Measurements from ENCODE around the gene RASSF1.

RASSF1 gene

DNA sequence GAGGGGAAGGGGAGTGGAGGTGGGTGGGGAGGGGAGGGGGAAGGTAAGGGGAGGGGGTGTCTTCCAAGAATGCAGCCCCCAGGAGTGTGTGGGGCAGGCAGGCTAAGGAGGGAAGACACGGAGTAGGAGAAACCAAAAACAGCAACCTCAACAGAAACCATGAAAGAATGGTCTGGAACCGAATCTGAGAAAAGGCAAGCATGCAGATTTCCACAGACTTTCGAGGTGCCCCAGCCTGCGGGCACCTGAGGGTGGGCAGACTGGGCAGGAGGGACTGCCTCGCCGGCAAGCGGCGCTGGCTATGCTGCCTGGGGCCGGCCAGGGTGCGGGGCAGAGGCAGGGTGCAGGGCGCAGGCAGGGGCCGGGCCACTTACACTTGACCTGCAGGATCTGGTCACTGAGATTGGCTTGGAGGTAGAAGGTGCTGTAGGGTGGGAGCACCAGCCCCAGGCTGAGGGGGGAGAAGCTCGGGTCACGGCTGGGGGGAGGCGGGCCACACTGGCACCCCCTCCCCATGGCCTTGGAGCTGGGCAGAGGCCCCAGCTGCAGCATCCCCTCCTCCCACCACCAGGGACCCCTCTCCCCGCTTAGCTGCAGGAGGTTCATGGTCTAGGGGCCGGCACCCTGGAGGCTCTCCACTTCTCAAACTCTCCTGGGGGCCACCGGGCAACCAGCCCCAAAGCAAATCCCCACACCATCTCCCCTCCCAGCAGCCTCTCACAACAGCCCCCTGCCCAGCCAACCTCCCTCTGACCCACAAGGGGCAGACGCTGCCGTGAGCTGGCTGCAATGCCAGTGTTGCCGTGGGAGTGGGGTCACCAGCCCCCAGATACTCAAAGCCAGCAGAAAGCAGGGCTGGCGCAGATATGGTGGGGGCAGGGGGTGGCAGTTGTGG lies 34.0 kb upstream of the RASSF1 start:
- peaks cover 7% of the 10 kb centered on the region for H3K4me1 Mint-ChIP-seq
- H3K27ac Mint-ChIP-seq, result no peak overlapping the region
- H3K36me3 Mint-ChIP-seq, result no peaks in the 10 kb centered on the region
- DNase-seq (ENCODE audit: low spot score in 2 of 2) (no peak), ATAC-seq (ENCODE audit: low read depth) (no peak)
- H3K4me3 Mint-ChIP-seq, result no peak overlapping the region
- H3K27me3 Mint-ChIP-seq, result peaks cover 13% of the 10 kb centered on the region
- no peaks in the 10 kb centered on the region for H3K9me3 Mint-ChIP-seq

DNA sequence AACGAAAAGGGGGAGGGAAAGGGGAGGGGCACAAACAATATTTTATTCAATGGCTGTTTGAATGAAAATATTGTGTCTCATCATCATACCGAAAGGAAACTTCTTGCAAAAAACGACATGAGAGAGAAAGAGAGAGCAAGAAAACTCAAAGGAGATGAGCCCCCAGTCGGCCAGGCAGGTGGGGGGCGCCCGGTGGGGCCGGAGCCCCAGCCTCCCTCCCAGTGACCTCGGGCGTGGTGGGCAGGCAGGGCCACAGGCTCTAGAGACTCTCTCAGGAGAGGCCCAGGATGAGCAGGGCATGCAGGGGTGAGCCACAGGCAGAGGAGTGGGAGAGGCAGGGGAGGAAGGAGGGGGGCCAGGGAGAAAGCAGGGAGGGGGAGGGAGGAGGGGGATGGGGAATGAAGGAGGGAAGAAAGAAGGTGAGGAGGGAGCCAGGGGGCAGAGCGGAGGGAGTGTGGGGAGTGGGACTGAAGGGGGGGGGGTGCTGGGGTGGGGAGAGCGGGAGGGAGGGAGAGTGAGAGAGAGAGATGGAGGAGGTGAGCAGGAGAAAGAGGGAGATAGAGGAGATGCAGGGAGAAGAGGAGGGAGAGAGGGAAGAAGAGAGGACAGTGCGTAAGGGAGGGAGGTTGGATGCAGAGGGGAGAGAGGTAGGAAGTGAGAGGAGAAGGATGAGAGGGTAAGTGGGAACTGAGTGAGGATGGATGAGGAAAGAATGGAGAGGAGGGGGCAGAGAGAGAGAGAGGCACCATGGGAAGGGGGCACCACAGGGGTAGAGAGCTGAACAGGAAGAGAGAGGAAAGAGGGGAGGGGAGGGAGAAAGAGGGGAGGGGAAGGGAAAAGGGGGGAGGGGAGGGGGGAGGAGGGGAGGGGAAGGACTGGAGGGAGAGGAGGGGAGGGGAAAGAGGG lies 32.8 kb upstream of the RASSF1 start:
- Mint-ChIP-seq H3K4me1 (peaks cover 8% of the 10 kb centered on the region), H3K9me3 (no peaks in the 10 kb centered on the region), H3K4me3 (no peak overlapping the region), H3K36me3 (no peaks in the 10 kb centered on the region), H3K27me3 (peaks cover 16% of the 10 kb centered on the region), H3K27ac (peak overlapping the region; percentile 9)
- ATAC-seq (ENCODE audit: low read depth) (no peak), DNase-seq (ENCODE audit: low spot score in 2 of 2) (no peak)

DNA sequence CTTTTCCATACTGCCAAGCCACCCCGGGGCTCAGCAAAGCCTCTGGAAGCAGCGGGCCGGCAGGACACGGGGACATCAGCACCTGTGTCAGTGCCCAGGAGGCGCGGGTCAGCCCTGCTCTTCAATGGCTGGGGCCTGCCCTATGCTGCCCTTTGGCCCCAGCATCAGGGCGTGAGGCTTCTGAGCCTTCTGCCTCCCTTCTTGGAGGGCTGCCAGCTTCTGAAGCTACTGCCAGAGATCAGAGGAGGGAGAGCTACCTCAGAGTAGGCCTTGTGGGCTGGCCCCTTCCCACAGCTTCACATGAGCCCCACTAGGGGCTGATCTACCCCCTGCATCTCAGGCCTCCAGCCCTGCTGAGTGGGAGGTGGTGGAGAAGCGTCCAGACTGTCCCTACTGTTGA lies 31.7 kb upstream of the RASSF1 start:
- ATAC-seq (ENCODE audit: low read depth) (no peak), DNase-seq (ENCODE audit: low spot score in 2 of 2) (no peak)
- H3K9me3 Mint-ChIP-seq, result no peaks in the 10 kb centered on the region
- no peak overlapping the region for H3K4me3 Mint-ChIP-seq
- H3K4me1 Mint-ChIP-seq, result peaks cover 10% of the 10 kb centered on the region
- peaks cover 14% of the 10 kb centered on the region for H3K27me3 Mint-ChIP-seq
- no peaks in the 10 kb centered on the region for H3K36me3 Mint-ChIP-seq
- H3K27ac Mint-ChIP-seq, result no peak overlapping the region

DNA sequence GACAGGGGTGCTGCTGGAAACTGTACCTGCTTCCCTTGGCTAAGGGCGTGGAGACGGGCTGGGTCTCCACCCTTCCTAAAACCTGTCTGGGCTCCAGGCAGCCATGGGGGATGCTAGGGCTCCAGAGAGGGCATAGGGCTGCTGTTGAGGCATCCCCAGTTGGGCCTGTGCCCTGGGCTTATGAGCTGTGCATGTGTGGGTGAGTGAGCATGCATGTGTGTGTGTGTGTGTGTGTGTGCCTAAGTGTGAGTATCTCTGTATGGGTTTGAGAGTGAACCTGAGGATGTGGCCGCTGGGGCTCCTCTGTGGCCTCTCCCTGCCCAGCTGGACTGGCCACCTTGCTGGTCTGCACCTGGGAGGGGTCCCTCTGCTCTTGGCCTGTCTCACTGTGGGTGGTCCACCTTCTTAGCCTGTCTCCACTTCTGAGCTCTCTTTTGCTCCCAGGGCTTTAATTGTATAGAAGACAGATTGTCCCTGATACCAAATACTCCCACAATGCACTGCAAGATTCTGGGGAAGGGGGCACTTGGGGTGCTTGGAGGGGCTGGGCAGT lies 30.6 kb upstream of the RASSF1 start:
- H3K27me3 Mint-ChIP-seq, result peaks cover 14% of the 10 kb centered on the region
- no peaks in the 10 kb centered on the region for H3K36me3 Mint-ChIP-seq
- DNase-seq (ENCODE audit: low spot score in 2 of 2), result no peak
- no peak for ATAC-seq (ENCODE audit: low read depth)
- no peak overlapping the region for H3K4me3 Mint-ChIP-seq
- H3K4me1 Mint-ChIP-seq, result peaks cover 11% of the 10 kb centered on the region
- H3K27ac Mint-ChIP-seq, result no peak overlapping the region
- H3K9me3 Mint-ChIP-seq, result no peaks in the 10 kb centered on the region

DNA sequence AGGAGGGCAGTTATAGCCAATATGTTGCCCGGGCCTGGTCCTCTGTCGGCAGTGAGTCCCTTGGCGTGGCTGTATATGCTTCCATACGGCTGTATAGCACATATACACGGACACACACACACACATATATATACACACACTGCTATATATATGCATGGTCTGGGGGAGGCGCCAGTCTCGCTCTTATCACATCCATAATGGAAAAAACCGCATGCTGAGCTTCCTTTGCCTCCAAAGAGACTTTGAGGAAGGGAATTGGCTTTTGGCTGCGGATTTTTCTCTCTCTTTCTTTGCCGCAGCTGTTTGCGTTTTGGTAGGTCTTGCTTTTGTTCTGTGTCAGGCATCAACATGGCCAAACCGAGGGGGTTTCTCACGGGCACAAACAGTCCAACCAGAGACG lies 30.0 kb upstream of the RASSF1 start:
- H3K4me1 Mint-ChIP-seq, result peaks cover 16% of the 10 kb centered on the region
- no peak for ATAC-seq (ENCODE audit: low read depth)
- DNase-seq (ENCODE audit: low spot score in 2 of 2), result no peak
- H3K27me3 Mint-ChIP-seq, result peaks cover 14% of the 10 kb centered on the region
- no peak overlapping the region for H3K27ac Mint-ChIP-seq
- H3K4me3 Mint-ChIP-seq, result no peak overlapping the region
- no peaks in the 10 kb centered on the region for H3K9me3 Mint-ChIP-seq
- no peaks in the 10 kb centered on the region for H3K36me3 Mint-ChIP-seq

DNA sequence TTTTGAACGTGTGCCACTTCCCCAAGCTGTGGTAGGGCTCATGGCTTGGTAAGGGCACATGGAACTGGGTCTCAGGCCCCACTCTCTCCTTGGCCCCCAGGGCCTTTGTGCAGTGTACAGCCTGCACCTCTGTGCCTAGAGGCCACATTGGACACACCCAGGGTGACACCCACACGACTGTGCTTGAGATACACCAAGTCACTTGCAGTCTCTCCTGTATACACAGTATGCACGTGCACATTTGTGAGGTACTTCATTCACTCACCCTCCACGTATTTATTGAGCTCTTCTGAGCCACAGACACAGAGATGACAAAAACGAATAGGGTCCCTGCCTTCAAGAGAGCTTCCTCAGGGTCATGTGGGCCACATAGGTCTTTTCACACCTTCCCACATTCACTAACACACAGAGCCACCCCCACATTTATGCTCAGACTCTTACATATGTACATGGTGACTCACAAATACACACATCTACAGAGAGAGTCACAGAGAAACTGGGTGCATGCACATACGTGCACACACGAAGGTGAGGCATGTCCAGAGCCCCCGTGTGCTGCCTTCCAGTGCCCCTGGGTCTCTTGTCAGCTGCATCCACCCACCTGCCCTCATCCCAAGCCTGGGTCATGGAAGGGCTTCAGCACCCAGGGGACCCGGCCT lies 28.5 kb upstream of the RASSF1 start:
- Mint-ChIP-seq H3K36me3 (no peaks in the 10 kb centered on the region), H3K9me3 (no peaks in the 10 kb centered on the region), H3K4me1 (peaks cover 20% of the 10 kb centered on the region), H3K4me3 (no peak overlapping the region), H3K27me3 (peaks cover 14% of the 10 kb centered on the region), H3K27ac (no peak overlapping the region)
- no peak for DNase-seq (ENCODE audit: low spot score in 2 of 2)
- no peak for ATAC-seq (ENCODE audit: low read depth)

DNA sequence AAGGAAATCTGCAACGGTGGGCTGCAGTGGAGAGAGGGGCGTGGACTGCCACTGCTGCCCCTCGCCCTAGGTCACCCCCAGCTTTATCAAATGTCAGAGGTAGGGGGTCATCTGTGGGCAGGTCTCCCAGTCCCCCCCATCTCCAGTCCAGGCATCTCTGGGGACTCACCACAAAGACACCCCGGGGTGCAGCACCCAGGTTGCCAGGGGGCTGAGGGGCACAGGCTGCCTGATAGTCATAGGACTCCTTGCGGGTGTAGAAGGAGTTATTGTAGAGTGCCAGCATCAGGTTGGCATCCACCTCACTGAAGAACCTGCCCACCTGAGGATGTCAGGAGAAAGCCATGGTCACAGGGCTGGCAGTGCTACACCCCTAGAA lies 25.2 kb upstream of the RASSF1 start:
- Mint-ChIP-seq H3K27me3 (peaks cover 4% of the 10 kb centered on the region), H3K27ac (peak overlapping the region; percentile 91), H3K4me1 (peaks cover 18% of the 10 kb centered on the region), H3K36me3 (no peaks in the 10 kb centered on the region), H3K9me3 (no peaks in the 10 kb centered on the region), H3K4me3 (peak overlapping the region; percentile 88)
- ATAC-seq (ENCODE audit: low read depth) (no peak), DNase-seq (ENCODE audit: low spot score in 2 of 2) (no peak)

DNA sequence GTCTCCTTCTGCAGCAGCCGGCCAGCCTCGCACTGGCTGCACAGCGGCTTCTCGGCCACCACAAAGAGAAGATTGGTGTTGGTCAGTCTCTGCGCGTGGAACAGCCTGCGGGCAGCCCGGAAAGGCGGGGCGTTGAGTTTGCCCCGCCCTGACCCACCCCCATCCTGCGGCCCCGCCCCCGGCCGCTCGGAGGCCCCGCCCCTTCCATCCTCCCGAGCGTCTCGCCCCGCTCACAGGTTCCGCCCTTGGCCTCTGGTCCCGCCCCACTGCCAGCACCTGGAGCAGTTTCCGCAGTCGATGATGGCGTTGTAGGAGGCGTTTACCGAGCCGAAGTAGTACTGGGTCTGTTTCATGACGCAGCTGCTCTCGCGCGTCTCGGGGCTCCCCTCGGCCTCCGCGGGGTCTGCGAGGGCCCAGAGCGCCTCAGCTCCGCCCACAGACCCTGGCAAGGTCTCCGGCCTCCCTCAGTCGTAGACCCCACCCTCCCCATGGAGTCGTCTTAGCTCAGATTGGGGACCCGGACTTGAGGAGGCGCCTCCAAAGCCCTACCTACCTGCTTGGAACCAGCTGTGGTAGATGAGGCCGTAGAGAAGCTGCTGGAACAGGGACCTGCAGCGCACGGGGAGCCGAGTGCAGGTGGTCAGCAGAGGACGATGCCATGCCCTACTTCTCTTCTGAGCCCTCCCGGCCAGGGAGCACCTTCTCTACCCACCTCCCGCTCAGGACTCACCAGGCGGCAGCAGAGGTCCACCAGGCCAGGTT lies 24.6 kb upstream of the RASSF1 start:
- ATAC-seq (ENCODE audit: low read depth), result peak; percentile 97
- H3K36me3 Mint-ChIP-seq, result no peaks in the 10 kb centered on the region

DNA sequence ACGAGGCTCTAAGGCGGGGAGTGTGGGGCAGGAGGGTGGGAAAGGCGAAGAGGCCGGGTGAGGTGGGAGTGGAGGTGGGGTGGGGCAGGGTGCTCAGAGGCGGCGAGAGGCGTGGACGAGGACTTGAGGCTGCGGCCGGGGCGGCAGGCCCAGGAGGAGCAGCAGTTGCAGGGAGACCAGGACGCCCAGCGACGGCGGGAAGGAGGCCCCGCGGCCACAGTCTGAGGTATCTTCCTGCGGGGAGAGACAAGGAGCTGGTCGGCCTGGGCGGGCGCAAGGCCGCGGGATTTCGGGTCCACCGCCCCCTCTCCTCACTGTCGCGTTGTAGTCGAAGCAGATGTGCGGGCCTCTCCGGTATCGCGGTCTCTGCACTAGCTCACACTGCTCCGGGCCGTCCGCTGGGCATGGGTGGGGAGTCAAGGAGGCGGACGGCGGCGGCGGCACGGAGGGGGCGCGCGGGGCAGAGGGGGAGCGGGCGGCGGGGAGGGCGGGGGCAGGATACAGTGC lies 24.0 kb upstream of the RASSF1 start:
- Mint-ChIP-seq H3K36me3 (no peaks in the 10 kb centered on the region), H3K4me1 (peaks cover 20% of the 10 kb centered on the region), H3K9me3 (no peaks in the 10 kb centered on the region), H3K4me3 (peak overlapping the region; percentile 88), H3K27ac (peak overlapping the region; percentile 91), H3K27me3 (peaks cover 4% of the 10 kb centered on the region)
- no peak for DNase-seq (ENCODE audit: low spot score in 2 of 2)
- ATAC-seq (ENCODE audit: low read depth), result peak; percentile 4

More for the DNA sequence above, 24.6 kb upstream of the RASSF1 start:
- peaks cover 4% of the 10 kb centered on the region for H3K27me3 Mint-ChIP-seq
- H3K9me3 Mint-ChIP-seq, result no peaks in the 10 kb centered on the region
- H3K4me1 Mint-ChIP-seq, result peaks cover 18% of the 10 kb centered on the region
- peak overlapping the region; percentile 91 for H3K27ac Mint-ChIP-seq
- DNase-seq (ENCODE audit: low spot score in 2 of 2), result peak; percentile 88 to 92
- H3K4me3 Mint-ChIP-seq, result peak overlapping the region; percentile 88

DNA sequence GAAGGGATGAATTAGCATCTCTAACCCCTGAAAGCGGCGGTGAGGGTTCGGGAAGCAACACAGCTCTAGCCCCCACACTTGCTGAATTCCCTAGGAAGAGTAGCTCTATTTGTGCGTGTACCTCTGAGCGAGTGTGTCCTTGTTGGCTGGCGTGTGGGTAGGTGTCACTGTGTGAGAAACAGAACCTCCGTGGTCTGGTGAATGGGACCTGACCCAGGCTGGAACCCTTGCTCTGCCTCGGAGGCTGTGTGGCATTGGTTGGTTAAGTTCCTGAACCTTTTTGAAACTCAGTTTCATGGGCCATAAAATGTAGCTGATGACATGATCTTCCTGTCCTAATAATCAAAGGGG lies 19.1 kb upstream of the RASSF1 start:
- no peak for DNase-seq (ENCODE audit: low spot score in 2 of 2)
- H3K36me3 Mint-ChIP-seq, result peaks cover 4% of the 10 kb centered on the region
- peak overlapping the region; percentile 93 for H3K27ac Mint-ChIP-seq
- no peaks in the 10 kb centered on the region for H3K27me3 Mint-ChIP-seq
- peak; percentile 13 for ATAC-seq (ENCODE audit: low read depth)
- H3K9me3 Mint-ChIP-seq, result no peaks in the 10 kb centered on the region
- H3K4me3 Mint-ChIP-seq, result peak overlapping the region; percentile 99
- H3K4me1 Mint-ChIP-seq, result peaks cover 32% of the 10 kb centered on the region

DNA sequence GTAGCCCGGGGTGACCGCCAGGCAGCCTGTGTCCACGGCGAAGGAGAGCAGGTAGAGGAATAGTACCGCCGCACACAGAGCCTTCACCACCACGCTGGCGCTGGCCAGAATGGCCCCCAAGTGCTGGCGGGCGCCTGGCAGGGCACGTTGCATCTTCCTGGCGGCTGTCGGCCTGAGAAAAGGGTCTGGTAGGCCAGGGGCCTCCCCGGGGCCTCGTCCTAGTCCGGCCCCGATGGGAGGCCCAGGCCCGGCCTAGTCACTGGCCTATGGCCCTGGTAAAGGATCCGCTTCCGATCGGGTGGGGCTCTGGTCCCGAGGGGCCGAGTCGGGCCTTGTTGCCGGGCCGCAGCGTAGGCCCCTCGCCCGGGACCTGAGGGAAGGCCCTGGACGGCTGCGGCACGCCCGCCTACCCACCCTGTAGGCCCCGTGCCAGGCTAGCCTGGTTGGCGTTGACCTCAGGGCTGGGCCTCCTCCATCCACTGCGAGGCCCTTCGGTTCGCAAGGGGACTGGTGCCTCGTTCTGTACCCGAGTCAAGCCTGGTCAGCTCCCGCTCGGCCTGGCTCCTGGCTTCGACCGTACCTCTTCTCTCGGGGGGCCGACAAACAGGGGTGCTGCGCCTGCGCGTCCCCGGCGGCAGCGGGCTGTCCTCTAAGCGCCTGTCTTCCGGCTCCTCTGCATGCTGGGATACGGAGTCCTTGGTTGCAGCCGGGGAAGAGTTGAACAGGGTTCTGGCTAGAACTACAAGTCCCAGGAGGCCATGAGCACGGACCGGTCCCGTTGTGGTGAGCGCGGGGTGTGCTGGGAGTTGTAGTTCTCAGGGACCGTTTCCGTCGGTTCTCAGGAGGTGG lies 18.5 kb upstream of the RASSF1 start, which contains the start of gene TMEM115:
Gene TMEM115, minus strand, starts transcription at position 611 of the 849 bp plus-strand sequence. Its CDS starts 458 bp downstream, at position 153.
- DNase-seq (ENCODE audit: low spot score in 2 of 2), result peak; percentile 84 to 90
- H3K4me1 Mint-ChIP-seq, result peaks cover 30% of the 10 kb centered on the region
- ATAC-seq (ENCODE audit: low read depth), result peak; percentile 100
- peak within 1 kb of the TSS; percentile 99 for H3K4me3 Mint-ChIP-seq
- H3K9me3 Mint-ChIP-seq, result no peaks in the 10 kb centered on the region
- H3K36me3 Mint-ChIP-seq, result peaks cover 6% of the 10 kb centered on the region
- no peaks in the 10 kb centered on the region for H3K27me3 Mint-ChIP-seq
- peak within 1 kb of the TSS; percentile 93 for H3K27ac Mint-ChIP-seq

DNA sequence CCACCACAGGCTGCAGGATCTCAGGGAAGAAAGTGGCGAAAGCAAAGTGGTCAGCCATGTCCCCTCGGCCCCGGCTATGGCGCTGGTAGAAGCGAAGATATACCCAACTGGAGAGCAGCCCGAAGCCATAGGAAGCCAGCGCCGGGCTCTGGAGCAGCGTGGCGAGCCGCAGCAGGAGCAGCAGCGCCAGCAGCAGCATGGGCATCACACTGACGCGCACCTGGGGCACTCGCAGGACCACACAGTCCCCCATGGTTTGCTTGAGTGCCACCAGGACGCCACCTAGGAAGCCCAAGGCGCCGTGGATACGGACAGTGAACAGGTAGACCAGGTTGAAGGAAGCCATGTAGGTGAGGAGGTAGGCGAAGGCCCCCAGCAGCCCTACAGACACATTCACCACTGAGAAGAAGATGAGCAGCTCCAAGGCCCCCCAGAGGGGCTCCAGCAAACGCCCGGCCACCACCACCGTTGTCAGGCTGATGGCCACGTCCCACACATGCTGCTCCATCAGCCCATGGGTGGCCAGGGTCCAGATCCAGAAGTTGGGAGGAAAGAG lies 17.8 kb upstream of the RASSF1 start:
- H3K36me3 Mint-ChIP-seq, result peaks cover 7% of the 10 kb centered on the region
- H3K27ac Mint-ChIP-seq, result peak overlapping the region; percentile 83
- DNase-seq (ENCODE audit: low spot score in 2 of 2), result no peak
- no peaks in the 10 kb centered on the region for H3K9me3 Mint-ChIP-seq
- H3K27me3 Mint-ChIP-seq, result no peaks in the 10 kb centered on the region
- peak overlapping the region; percentile 90 for H3K4me3 Mint-ChIP-seq
- no peak for ATAC-seq (ENCODE audit: low read depth)
- H3K4me1 Mint-ChIP-seq, result peaks cover 29% of the 10 kb centered on the region

All from memory B cell (primary cell).